Ectodermal cell (in vitro differentiated cells): ENCODE data around the gene ARMH3.

Source experiments
- H3K27ac ChIP-seq: 2 replicates; pipeline ENCODE4 v1.7.0; 2013; ENCODE audit warnings: mild to moderate bottlenecking, low read depth, low read length; ENCODE audit not compliant: insufficient read depth, poor library complexity, severe bottlenecking
- H3K27me3 ChIP-seq: 2 replicates; pipeline ENCODE4 v1.7.0; 2013; ENCODE audit warnings: mild to moderate bottlenecking, low read length; ENCODE audit not compliant: insufficient read depth, control insufficient read depth, poor library complexity, severe bottlenecking
- H3K36me3 ChIP-seq: one replicate; pipeline ENCODE4 v1.7.0; 2013; ENCODE audit warnings: low read length; ENCODE audit not compliant: control insufficient read depth, insufficient read depth
- H3K4me1 ChIP-seq: one replicate; pipeline ENCODE4 v1.7.0; 2013; ENCODE audit warnings: low read length; ENCODE audit not compliant: control insufficient read depth, insufficient read depth
- H3K4me3 ChIP-seq: 2 replicates; pipeline ENCODE4 v1.7.0; 2013; ENCODE audit warnings: low read depth, low read length, control low read depth; ENCODE audit not compliant: insufficient read depth
- H3K9me3 ChIP-seq: 2 replicates; pipeline ENCODE4 v1.7.0; 2013; ENCODE audit warnings: mild to moderate bottlenecking, low read length, moderate library complexity; ENCODE audit not compliant: control insufficient read depth
- WGBS, 2 experiments: methylation state at CpG; one replicate each; pipeline ENCODE4 v1.1.7; 2013; ENCODE audit warnings: missing lambda C conversion rate in 2 of 2; 5-methylcytosine and 5-hydroxymethylcytosine counted together

ARMH3 gene

DNA sequence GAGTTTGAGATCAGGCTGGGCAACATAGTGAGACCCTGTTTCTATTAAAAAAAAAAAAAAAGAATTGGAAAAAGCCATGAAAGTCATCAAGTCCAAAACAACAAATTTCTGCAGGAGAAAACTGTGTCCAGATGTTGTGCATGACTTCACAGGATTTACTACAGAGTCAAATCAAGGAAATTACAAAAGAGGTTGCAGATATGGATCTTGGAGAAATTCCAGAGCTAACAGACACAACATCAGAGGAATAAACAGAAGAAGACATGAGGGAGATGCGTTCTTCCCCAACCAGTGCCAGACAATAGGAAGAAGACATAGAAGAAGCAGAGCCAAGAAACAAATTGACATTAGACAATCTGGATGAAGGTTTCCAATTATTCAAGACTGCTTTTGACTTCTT is 188.0 kb downstream of the ARMH3 start:
- no peaks in the 10 kb centered on the region for H3K36me3 ChIP-seq
- H3K4me3 ChIP-seq: no peak overlapping the region
- no peaks in the 10 kb centered on the region for H3K27me3 ChIP-seq
- WGBS, 2 experiments: 87 to 90% methylated on average over 1 of the region's 1 CpG
- H3K4me1 ChIP-seq: no peaks in the 10 kb centered on the region
- H3K27ac ChIP-seq: no peak overlapping the region
- H3K9me3 ChIP-seq: no peaks in the 10 kb centered on the region

DNA sequence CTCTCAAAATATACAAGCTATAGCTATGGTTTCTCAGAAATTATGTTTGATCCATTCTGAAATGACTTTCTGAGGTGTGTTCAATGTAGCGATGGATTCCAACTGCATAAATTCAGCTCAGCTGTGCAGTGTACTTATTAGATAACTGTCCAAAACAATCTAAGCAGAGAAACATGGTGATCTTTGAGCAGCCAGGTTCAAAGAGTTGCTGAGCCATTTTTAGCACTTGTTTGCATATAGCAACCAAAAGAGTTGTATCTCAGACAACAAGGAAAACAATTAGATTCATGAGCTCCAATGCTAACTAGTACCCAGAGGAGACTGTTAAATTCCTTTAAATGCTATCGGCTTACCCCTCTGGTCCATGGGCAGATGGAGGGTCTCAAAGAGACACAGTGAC is 196.4 kb downstream of the ARMH3 start:
- 99 to 100% methylated on average over 2 of the region's 2 CpGs for WGBS, 2 experiments
- no peaks in the 10 kb centered on the region for H3K27me3 ChIP-seq
- no peak overlapping the region for H3K4me3 ChIP-seq
- H3K9me3 ChIP-seq: no peaks in the 10 kb centered on the region
- H3K4me1 ChIP-seq: no peaks in the 10 kb centered on the region
- H3K27ac ChIP-seq: no peak overlapping the region
- H3K36me3 ChIP-seq: no peaks in the 10 kb centered on the region

DNA sequence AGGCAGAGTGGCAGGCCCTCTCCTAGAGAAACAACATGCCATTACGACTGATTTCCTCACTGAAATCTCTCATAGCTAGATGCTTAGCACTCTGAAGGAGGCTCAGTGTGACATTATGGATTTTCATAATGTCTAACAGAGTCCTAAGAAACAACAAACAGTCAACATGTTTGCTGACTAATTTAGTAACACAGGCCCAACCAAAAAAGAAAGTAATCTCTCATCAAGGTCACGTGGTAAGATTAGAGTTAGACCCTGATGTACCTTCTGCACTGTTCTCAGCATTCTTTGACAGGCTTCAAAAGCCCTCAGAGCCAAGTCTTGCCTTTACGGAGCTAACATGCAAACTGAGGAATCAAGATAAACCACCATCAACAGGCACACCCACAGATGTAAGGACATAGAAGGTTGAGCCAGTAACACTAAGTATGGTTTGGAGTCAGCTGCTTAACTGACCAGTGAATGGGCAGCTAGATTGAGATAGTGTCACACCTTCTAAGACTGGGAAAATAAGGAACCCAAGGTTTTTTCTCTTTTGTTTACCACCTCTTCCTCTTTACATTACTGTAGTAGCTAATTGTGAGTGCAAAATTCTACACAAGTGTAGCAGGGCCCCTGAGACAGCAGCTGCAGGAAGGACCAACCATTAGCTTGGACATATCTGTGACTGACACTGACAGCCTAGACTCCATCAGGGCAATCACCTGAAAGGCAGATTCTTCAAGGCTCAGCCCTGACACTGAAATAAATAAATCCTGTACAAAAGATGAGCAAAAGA is 197.1 kb downstream of the ARMH3 start:
- 78 to 86% methylated on average over 3 of the region's 3 CpGs for WGBS, 2 experiments
- Histone ChIP-seq H3K4me3 (no peak overlapping the region), H3K36me3 (no peaks in the 10 kb centered on the region), H3K4me1 (no peaks in the 10 kb centered on the region), H3K27me3 (no peaks in the 10 kb centered on the region), H3K9me3 (no peaks in the 10 kb centered on the region), H3K27ac (no peak overlapping the region)

DNA sequence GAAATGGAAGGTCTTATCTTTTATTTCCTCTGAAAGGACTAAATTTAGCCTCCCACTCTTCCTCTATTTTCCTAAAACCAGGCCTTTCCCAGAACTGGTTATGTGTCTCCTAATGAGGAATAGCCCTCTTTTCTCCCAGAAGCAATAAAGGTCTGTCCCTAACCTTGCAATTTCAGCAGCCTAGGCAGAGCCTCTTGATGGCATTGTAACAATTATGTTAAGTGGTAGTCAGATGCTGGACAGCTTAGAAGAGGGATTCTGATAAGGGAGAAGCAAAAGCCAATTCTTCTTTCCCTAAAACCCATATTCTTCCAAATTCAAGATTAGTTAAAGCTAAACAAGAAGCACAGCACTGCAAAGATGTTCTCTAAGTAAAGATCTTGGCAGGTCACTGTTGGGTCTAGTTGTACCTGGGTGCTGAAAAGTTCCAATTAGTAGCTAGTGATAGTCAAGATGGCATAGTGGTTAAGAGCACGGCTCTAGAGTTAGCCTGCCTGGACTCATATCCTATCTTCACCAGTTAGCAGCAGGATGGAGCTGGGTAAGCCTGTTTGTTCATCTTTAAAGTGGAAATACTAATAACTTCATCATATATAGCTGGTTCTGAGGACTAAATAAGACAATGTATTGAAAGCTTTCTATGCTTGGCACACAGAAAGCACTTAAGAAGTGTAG is 198.0 kb downstream of the ARMH3 start:
- no peaks in the 10 kb centered on the region for H3K4me1 ChIP-seq
- no peak overlapping the region for H3K4me3 ChIP-seq
- no peaks in the 10 kb centered on the region for H3K36me3 ChIP-seq
- no peaks in the 10 kb centered on the region for H3K27me3 ChIP-seq
- no peaks in the 10 kb centered on the region for H3K9me3 ChIP-seq
- WGBS, 2 experiments: 31 to 50% methylated on average over 1 of the region's 1 CpG
- no peak overlapping the region for H3K27ac ChIP-seq

DNA sequence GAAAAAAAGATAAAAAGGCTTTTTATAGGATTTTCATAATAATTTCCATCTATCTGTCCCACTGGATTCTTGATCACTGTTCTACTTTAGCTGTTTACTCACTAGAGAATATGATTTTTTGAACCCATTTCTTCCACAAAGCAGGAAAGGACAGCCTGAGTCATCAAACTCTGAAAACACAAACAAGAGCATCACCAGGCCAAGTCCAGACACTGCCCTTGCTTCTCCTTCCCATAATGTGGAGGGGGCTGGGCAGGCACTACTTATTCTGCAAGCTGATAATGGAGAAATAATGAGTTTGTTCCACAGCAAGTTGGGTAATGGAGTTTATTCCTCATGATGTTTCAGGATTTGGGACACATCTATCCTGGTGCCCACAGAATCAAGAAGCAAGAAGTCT is 199.3 kb downstream of the ARMH3 start:
- Histone ChIP-seq H3K27me3 (no peaks in the 10 kb centered on the region), H3K4me3 (no peak overlapping the region), H3K9me3 (no peaks in the 10 kb centered on the region), H3K4me1 (peaks cover 2% of the 10 kb centered on the region), H3K36me3 (no peaks in the 10 kb centered on the region), H3K27ac (no peak overlapping the region)

DNA sequence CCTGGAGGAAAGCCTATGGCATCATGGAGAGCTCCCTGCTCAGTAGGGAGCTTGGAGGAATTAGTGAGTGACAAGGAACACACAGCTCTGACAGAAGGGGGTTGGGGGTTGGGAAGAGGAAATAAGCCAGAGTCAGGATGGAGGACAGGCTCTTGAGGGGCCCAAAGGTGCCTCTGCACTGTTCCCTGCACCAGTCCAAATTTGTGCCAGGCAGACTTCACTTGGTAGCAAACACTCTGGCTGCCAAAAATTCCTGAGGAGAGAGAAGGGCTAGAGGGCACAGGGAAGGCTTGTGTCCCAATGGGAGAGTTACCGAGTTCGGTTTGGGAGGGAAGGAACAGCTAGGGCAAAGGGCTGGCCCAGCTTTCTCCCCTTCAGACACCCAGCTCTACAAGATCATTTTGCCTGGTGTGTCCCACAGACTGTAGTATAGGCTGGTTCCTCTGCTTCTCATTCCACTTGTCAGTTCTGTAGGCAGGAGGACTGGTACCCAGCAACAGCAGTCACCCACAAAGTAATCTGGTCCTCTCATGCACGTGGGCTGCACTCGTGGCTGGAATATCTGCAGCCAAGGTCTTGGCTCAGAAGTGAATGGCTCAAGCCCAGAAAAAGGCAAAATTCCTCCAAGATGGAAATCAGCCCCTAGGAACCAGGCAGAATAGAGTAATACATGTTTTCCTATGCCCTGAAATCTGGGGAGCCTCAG is 204.4 kb downstream of the ARMH3 start:
- Histone ChIP-seq H3K4me1 (peaks cover 13% of the 10 kb centered on the region), H3K27ac (no peak overlapping the region), H3K4me3 (no peak overlapping the region), H3K36me3 (no peaks in the 10 kb centered on the region), H3K27me3 (no peaks in the 10 kb centered on the region), H3K9me3 (no peaks in the 10 kb centered on the region)
- 87 to 89% methylated on average over 4 of the region's 4 CpGs for WGBS, 2 experiments

DNA sequence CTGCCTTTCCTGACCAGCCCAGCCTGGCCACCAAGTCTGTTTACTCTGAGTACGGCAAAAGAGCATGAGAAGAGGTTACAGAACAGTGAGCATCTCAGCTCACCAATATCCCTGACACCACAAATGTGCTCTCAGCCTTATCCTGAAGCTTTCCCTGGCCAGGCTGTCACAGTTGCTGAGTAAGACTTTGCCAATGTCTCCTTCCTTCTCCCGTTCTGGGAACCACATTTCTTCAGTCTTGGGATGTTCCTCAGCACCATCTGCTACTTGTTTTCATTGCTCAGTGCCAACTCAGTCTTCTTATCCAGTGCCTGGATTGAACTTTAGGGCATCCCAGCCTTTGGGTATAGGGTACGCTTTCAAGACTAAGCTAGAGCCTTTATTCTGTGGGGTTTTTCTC is 205.2 kb downstream of the ARMH3 start:
- H3K27ac ChIP-seq: no peak overlapping the region
- H3K27me3 ChIP-seq: no peaks in the 10 kb centered on the region
- H3K36me3 ChIP-seq: no peaks in the 10 kb centered on the region
- 87 to 91% methylated on average over 3 of the region's 3 CpGs for WGBS, 2 experiments
- H3K4me3 ChIP-seq: no peak overlapping the region
- peaks cover 13% of the 10 kb centered on the region for H3K4me1 ChIP-seq
- no peaks in the 10 kb centered on the region for H3K9me3 ChIP-seq

DNA sequence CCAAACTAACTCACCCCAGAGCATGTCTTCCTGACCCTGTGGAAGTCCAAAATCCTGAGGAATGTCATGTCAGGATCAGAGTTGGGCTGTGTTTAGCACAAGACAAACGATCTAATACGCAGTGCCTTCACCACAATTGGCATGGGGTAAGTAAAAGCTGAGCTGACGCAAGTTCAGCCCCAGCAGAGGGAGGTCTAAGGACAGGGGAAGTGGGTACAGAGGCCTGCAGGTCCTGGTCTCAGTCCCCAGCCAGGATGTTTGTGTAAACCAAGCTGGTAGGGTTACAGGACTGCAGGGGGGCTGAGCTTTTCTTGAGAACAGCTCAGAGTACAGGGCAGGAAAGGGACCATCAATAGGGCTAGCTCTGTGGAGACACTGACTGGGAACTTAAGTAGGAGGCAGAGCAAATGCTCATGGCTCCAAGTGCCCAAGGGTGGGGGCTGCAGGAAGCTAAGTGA is 207.1 kb downstream of the ARMH3 start:
- H3K4me3 ChIP-seq: no peak overlapping the region
- 91 to 92% methylated on average over 3 of the region's 3 CpGs for WGBS, 2 experiments

DNA sequence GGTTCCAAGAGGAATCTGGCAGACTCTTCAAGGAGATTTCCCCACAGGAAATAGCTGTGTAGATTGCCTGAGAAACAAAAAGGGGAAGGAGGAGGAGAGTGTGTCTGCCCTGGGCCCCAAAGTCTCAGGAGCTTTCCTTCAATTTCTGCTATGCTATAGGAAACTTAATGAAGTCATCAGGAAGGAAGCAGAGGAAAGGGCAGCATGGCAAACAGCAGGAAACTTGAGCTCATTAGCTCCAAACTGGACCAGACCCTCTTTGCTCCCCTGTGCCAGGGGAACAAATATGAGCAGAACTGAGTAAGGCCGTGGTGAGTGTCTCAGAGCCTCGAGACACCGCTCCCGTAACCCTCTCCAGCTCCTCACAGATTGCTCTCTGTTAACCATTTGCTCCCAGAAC is 207.6 kb downstream of the ARMH3 start:
- Histone ChIP-seq H3K27me3 (peaks cover 13% of the 10 kb centered on the region), H3K4me1 (peaks cover 25% of the 10 kb centered on the region), H3K27ac (no peak overlapping the region), H3K36me3 (no peaks in the 10 kb centered on the region), H3K9me3 (no peaks in the 10 kb centered on the region), H3K4me3 (no peak overlapping the region)
- 79 to 84% methylated on average over 4 of the region's 4 CpGs for WGBS, 2 experiments

More for the DNA sequence above, 207.1 kb downstream of the ARMH3 start:
- Histone ChIP-seq H3K27ac (no peak overlapping the region), H3K27me3 (peaks cover 10% of the 10 kb centered on the region), H3K36me3 (no peaks in the 10 kb centered on the region), H3K9me3 (no peaks in the 10 kb centered on the region), H3K4me1 (peaks cover 25% of the 10 kb centered on the region)

DNA sequence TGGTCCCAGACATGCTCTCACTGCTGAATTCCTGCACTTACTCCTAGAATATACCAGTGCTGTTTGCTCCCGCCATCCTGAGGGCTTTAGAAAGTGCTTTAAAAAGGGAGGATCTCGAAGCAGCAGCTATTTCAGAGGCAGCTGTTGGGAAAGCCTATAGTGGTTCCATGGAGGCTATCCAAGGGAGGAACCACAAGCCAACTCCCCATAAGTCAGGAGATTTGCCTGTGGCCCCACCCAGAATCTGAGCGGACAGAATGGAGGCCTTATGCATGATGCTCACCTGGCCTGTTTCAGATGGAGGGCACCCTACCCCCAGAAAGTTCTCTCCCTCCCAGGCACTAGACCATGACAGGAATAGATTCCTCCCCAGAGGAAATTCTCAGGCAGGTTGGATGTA is 210.1 kb downstream of the ARMH3 start:
- Histone ChIP-seq H3K36me3 (no peaks in the 10 kb centered on the region), H3K4me1 (peaks cover 27% of the 10 kb centered on the region), H3K4me3 (no peak overlapping the region), H3K9me3 (no peaks in the 10 kb centered on the region), H3K27ac (no peak overlapping the region), H3K27me3 (peaks cover 35% of the 10 kb centered on the region)
- WGBS, 2 experiments: 92 to 95% methylated on average over 3 of the region's 3 CpGs
